Sigmoid colon (tissue), 4 donors: Measurements from ENCODE around the gene TMEM260.

Experiments used
- CTCF ChIP-seq, 4 experiments: fragments of 450-650 bp in 3 of 4; fragments of 200-600 bp in 1 of 4; IDR thresholded peaks; one replicate each; pipeline ENCODE4 v1.5.1; 2016 to 2019; ENCODE audit warnings: antibody characterized with exemption in 4 of 4, mild to moderate bottlenecking in 3 of 4, moderate library complexity in 2 of 4
- POLR2AphosphoS5 ChIP-seq, 4 donors: sonication (generic); formaldehyde crosslinking; IDR thresholded peaks; one replicate each; pipeline ENCODE4 v1.6.1; 2017; ENCODE audit warnings: antibody characterized with exemption in 4 of 4

- TF ChIP-seq CTCF (IDR thresholded peaks at IDR 0.05): no peak
- TF ChIP-seq POLR2AphosphoS5 (IDR thresholded peaks at IDR 0.05): no peak
Measured at GRCh38 chr14:56659378-56659777, 79.8 kb downstream of the TMEM260 start.
